ELF-1 (cell line): Measurements from ENCODE around the gene CYTH3.
"Not testable (repeated sequence)": the region's sequence is repeated elsewhere in the genome, so short reads cannot be mapped to it uniquely, and the experiment has no call there.

Source experiments
- DNase-seq: peaks from one replicate; pipeline ENCODE4 v3.0.0-alpha.2; 2016; ENCODE audit warnings: low read depth, low spot score

CYTH3 gene

DNA sequence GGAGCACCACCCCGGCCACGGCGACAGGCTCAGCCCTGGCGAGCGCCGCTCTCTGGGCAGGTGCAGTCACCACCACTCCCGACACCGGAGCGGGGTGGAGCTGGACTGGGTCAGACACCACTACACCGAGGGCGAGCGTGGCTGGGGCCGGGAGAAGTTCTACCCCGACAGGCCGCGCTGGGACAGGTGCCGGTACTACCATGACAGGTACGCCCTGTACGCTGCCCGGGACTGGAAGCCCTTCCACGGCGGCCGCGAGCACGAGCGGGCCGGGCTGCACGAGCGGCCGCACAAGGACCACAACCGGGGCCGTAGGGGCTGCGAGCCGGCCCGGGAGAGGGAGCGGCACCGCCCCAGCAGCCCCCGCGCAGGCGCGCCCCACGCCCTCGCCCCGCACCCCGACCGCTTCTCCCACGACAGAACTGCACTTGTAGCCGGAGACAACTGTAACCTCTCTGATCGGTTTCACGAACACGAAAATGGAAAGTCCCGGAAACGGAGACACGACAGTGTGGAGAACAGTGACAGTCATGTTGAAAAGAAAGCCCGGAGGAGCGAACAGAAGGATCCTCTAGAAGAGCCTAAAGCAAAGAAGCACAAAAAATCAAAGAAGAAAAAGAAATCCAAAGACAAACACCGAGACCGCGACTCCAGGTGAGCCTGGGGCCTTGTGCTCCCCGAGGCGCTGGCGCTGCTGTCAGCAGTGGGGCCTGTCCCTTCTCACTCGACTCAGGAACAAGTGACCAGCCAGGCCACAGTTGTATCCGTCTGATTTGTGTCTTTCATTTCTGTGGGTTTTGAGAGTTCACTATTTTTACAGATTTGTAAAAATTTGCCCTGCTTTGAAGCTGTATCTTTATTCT, 117.7 kb downstream of the CYTH3 start:
- no peak for DNase-seq

DNA sequence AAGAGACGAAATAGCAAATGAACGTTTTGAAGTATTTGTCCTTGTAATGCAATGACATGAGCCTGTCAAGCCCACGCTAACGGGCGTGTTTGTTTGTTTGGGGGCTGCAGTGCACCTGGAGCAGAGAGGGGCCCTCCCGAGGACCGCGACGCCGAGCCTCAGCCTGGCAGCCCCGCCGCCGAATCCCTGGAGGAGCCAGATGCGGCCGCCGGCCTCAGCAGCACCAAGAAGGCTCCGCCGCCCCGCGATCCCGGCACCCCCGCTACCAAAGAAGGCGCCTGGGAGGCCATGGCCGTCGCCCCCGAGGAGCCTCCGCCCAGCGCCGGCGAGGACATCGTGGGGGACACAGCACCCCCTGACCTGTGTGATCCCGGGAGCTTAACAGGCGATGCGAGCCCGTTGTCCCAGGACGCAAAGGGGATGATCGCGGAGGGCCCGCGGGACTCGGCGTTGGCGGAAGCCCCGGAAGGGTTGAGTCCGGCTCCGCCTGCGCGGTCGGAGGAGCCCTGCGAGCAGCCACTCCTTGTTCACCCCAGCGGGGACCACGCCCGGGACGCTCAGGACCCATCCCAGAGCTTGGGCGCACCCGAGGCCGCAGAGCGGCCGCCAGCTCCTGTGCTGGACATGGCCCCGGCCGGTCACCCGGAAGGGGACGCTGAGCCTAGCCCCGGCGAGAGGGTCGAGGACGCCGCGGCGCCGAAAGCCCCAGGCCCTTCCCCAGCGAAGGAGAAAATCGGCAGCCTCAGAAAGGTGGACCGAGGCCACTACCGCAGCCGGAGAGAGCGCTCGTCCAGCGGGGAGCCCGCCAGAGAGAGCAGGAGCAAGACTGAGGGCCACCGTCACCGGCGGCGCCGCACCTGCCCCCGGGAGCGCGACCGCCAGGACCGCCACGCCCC, 118.5 kb downstream of the CYTH3 start:
- DNase-seq = no peak

DNA sequence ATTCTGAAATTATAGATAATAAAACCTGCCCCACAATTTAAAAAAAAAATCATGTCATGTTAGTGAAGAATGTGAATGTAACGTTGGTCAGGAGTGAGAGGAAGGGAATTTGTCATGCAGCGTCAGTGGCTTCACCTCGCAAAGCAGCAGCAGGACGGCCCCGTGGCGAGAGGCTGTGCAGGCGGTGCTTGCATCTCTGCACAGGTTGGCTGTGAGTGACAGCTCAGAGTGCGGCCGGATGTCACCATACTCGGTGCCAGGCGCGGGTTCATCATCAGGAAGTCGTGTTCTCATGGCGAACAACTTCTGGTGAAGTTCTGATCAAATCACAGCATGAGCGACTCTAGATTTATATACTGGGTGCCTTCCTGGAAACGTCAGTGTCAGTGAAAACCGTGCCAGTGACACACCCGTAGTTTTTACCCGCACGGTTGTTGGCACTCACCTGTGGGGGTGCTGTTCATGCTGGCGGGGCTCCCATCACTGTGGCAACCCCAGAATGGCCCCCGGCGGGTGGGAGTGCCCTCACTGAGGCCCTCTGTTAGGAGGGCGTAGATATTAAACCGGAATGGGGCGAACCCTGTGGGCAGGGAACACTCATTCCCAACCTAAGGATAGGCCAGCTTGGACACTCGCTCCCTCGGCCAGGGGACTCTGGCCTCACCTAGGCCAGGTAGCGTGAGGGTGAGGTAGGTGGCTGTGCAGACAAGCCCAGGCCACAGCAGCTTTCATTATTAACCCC, 120.3 kb downstream of the CYTH3 start:
- DNase-seq = no peak

DNA sequence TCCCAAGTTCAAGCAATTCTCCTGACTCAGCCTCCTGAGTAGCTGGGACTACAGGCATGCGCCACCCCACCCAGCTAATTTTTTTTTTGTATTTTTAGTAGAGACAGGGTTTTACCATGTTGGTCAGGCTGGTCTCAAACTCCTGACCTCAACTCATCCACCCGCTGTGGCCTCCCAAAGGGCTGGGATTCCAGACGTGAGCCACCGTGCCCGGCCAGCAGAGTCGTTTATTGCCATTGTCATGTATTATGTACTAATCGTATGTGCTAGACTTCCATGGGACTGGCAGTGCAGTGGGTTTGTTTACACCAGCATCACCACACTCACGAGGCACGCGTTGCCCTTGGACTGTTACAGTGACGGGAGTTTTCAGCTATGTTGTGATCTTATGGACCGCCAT, 120.9 kb downstream of the CYTH3 start:
- not testable (repeated sequence) for DNase-seq

DNA sequence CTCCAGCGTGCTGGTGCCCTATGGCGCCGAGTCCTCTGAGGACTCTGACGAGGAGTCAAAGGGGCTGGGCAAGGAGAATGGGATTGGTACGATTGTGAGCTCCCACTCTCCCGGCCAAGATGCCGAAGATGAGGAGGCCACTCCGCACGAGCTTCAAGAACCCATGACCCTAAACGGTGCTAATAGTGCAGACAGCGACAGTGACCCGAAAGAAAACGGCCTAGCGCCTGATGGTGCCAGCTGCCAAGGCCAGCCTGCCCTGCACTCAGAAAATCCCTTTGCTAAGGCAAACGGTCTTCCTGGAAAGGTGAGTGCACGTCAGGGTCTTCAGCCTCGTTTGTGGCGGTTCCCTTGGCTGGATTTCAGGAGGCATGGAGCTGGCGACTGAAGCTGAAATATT, 122.4 kb downstream of the CYTH3 start:
- DNase-seq = no peak

DNA sequence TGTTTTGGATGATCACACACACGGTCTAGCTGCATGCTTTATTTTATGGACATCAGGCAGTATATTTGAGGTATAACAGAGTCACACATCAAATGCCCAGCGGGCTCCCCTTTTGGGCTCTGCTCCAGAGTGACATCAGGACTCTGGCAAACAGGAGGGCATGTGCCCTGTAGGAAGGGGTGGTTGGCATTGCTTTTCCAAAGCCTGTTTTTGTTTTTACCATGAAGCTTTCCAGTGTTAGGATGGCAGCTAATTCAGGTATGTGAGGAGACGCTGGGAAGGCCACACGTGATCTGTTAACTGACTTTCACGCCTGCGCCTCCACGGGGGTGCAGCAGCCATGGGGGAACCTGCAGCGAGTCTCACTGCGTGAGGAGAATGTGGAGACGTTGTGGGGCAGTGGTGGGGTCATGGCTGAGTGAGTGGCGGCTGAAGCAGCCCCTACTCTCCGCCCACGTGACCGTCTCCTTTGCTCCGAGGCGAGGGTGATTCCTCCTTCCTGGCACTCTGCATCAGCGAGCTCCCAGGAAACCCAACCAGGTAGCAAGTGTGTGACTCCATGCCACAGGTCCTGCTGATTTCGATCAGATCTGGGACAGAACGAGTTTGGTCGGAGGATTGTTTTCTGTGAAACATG, 123.6 kb downstream of the CYTH3 start:
- DNase-seq = no peak

DNA sequence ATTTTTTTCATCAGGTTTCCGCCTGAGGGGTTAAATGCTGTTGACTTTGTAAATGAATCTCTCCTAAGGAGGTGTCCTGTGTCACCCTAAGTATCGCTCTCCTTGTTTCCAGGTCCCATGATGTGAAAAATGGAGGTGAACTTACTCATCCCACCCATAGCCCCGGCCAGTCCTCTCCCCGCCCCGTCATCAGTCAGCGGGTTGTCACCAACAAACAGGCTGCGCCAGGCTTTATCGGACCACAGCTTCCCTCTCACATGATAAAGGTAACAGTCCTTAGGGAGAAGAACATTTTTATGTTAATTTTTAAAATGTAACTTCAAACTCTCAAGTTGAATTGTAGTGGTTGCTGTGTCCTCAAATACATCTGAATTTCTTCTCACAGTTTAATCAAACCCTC, 124.8 kb downstream of the CYTH3 start:
- no peak for DNase-seq

DNA sequence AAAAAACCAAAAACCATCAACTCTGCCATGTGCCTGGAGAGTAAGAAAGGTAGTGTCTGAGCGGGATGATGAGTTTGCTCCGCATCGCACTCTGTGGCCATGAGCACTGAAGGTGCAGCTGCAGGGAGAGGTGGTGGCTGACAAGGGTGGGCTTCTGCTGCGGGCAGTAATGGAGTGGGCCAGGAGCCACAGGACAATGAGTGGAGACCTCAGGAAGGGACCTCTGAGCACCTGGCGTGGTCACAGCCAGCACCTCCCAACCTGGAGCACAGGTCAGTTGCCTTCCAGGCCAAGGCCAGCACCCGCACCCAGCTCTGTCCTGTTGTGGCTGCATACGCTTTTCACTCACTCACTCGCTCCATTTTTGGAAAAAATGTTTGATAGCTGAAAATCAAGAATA, 125.8 kb downstream of the CYTH3 start:
- DNase-seq = no peak

DNA sequence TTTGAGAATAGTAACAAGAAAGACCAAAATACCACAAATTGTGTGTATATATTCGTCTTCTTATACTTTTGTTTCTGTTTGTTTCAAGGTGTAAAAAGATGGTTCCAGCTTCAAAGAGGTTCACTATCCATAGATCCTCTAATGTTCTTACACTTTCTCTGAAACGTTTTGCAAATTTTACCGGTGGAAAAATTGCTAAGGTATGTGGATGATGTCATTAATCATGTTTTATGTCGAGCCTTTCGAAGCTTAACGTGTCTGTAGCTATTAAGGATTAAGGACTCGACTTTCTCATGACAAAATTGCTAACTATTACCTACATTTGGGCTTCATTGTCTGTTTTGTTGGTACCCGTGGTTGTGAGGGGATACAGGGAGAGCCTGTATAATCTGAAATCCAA, 128.4 kb downstream of the CYTH3 start:
- no peak for DNase-seq

DNA sequence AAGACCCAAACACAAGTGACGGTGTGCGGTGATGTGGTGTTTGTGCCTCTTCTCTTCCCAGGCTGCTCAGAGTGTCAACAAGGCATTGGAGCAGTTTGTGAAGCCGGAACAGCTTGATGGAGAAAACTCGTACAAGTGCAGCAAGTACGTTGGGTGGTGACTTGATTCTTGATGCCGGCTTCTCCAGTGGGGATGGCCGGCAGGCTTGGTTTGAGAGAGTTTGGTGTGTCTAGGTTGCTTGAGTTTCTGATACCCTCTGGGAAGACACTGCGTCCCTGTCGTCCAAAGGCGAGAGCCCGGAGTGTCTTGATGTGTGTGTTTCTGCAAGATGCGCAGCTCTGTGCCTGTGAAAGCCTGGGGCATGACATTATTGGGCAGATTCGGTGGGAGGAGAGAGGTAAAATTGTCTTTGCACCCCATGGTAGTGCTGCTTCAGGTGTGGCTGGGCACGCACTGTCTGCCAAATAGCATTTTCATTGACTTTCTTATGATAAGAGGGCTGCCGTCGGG, 129.5 kb downstream of the CYTH3 start:
- no peak for DNase-seq

DNA sequence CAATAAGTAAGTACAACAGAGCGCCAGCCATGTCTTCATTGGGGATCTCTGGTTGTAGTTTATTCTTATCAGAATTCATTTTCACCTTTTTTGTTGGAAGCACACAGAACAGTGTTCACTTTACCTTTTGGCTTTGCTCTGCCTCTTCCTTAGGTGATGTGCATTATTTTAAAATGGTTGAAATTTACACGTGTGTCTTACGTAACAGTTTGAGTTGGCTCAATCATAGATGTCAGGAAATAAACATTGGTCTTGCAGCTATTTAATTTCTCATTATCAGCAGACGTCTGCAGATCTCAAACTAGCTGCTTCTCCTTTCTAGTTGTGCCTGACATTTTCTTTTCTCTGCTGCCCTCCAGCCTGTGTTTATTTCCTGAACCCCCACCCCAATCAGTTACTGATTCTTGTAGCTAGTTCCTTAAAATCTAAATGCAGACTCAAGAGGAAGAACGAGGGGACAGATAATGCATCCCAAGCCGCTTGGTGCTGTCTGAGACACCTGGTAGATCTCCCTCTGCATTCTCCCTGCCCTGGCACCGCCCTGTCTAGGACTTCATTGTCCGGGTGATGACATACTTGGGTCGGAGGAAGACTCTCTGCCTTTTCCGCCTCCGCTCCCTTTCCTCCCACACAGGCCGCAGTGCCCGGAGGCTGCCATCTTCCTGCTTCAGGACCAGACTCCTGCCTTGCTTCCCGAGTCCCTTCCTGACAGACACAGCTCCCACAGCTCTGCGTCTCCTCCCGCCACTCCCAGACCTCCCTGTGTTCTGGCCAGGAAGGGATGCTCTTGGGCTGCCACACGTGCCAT, 133.0 kb downstream of the CYTH3 start:
- no peak for DNase-seq

DNA sequence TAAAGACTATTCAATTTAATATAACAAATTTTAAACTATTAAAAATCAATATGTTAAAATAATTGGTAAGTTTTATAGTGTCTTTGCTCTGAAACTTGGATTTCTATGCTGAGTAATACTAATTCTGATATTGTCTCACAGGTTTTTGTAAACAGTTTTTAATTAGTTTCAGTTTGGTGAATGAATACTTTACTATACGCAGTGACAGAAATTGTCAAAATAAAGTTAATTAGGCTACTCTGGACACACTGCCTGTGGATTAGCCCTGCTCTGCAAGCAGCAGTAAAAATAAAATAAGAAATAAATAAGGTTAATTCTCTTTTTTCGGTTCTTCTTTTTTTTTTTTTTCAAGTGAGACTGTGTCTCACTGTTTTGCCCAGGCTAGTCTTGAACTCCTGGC, 135.9 kb downstream of the CYTH3 start:
- DNase-seq = no peak

DNA sequence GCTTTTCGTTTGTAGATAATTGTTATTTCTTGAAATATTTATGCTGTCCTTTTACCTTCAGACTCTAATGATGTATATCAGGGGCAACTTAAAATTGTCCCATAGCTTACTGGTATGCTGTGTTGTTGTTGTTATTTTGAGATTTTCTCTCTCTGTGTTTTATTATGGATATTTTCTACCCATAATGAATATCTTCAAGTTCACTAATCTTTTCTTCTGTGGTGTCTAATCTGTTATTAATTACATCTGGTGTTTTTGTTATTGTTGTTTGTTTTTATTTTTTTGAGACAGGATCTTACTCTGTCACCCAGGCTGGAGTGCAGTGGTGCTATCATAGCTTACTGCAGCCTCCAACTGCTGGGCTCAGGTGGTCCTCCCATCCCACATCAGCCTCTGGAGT, 139.2 kb downstream of the CYTH3 start:
- no peak for DNase-seq

DNA sequence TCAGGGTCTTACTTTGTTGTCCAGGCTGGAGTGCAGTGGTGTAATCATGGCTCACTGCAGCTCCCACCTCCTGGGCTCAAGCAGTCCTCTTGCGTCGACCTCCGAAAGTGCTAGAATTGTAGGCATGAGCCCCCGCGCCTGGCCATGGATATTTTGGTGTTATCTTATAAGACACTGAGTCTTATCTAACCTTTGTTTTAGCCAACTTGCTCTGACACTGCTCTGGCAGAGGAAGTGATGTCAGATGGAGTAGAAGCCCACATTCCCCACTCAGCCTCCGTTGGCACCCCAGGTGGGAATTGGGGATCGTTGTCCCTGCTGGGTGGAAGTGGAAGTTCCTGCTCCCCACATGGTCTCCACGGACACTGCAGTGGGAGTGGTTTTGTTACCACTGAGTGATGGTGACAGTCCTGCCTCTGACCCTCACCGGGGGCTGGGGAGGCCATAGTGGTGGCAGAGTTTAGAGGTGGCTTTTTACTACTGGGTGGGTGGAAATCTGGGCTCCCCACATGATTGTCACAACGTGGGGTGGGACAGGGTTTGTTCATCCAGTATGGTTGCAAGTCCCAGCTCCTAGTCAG, 142.3 kb downstream of the CYTH3 start:
- no peak for DNase-seq

DNA sequence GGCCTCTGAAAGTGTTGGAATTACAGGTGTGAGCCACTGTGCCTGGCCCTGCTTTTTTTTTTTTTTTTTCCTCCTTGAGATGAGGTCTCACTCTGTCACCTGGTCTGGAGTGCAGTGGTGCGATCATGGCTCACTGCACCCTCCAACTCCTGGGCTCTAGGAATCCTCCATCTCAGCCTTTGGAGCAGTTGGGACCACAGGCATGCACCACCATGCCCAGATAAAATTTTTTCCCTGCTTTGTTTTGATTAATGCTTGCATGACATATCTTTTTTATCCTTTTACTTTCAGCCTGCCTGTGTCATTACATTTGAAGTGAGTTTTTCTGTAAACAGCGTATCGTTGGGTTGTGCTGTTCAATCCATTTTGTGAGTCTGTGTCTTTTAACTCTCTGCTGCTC, 144.2 kb downstream of the CYTH3 start:
- DNase-seq = no peak

DNA sequence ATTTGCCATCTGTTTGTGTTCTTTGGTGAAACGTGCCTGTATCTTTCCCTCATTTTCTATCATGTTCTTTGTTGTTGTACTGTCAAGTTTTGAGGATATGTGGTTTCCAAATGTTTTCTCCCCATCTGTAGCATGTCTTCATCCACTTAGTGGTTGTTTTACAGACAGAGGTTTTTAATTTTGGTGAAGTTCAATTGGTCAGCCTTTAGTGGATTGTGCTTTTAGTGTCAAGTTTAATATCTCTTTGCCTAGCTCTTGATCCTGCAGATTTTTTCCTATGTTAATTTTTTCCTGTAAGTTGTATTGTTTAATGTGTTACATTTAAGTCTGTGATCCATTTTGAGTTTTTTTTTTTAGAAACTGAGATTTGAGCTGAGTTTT, 145.3 kb downstream of the CYTH3 start:
- DNase-seq = no peak

DNA sequence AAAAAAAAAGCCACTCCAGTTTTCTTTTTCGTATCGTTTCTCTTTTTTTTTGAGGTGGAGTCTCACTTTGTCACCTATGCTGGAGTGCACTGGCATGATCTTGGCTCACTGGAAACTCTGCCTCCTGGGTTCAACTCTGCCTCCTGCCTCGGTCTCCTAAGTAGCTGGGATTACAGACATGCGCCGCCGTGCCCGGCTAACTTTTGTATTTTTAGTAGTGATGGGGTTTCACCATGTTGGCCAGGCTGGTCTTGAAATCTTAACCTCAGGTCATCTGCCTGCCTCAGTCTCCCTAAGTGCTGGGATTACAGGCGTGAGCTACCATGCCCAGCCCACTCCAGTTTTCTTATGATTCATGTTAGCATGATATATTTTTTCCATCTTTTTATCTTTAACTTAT, 148.6 kb downstream of the CYTH3 start:
- DNase-seq = no peak

DNA sequence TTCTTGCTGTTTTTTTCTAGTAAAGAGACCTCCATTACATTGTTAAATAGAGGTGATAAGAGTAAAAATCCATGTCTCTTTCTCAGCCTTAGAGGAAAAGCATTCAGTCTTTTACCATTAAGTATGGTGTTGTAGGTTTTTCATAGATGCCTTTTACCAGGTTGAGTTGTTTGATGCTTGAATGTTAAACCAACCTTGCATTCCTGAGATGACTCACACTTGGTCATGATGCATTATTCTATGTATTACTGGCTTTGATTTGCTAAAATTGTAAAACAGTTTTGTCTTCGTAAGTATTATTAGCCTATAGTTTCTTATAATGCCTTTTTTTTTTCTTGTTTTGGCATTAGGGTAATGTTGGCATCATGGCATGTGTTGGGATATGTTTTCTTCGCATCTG, 151.3 kb downstream of the CYTH3 start:
- DNase-seq = no peak

DNA sequence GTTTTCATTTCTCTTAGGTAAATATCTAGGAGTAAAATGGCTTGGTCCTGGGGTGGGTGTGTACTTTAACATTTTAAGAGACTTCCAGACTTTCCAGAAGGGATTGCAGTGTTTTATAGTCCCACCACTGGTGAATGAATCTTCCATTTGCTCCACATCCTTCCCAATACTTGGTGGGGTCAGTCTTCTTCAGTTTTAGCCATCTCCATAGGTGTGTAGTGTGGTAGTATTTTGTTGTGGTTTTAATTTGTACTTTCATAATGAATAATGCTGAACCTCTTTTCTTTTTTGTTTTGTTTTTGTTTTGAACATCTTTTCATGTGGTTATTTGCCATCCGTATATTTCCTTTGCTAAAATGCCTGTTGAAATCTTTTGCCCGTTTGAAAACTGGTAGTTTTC, 154.9 kb downstream of the CYTH3 start:
- DNase-seq = no peak

DNA sequence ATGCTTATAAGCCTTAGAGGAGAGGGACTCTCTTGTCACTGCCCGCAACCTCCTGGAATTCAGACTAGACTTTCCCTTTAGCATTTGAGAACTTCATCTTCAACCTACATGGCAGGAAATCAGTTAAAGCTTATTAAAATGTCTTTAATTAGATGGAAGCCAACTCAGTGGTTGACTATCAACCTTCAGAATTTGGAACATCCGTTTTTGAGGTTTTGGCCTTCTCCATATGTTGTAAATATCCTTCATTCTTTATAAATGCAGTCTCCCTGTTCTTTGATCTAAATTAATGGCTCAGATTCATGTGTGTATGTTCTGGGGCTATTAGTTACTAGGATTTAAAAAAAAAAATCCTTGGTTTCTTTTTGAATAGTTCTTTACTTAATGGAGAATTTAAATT, 156.2 kb downstream of the CYTH3 start:
- DNase-seq = no peak
